Mesenchymal stem cell (in vitro differentiated cells and primary cell): ENCODE data around the gene PRICKLE1.

Experiments used
- DNase-seq: peaks from one replicate; pipeline ENCODE4 v3.0.0-alpha.2; 2013
- H2AFZ ChIP-seq: one replicate; pipeline ENCODE4 v1.6.1; 2013; ENCODE audit warnings: low read depth, mild to moderate bottlenecking, control low read depth, inconsistent platforms, low read length, moderate library complexity
- H2AK5ac ChIP-seq: 2 replicates; pipeline ENCODE4 v1.6.1; 2013; ENCODE audit warnings: low read length, moderate library complexity, mild to moderate bottlenecking, inconsistent platforms; ENCODE audit not compliant: severe bottlenecking
- H2BK120ac ChIP-seq: one replicate; pipeline ENCODE4 v1.6.1; 2013; ENCODE audit warnings: low read depth, mild to moderate bottlenecking, inconsistent platforms, low read length, moderate library complexity
- H2BK12ac ChIP-seq, 2 experiments: one replicate each; pipeline ENCODE4 v1.6.1; 2013; ENCODE audit warnings: inconsistent platforms in 2 of 2, low read length in 2 of 2, mild to moderate bottlenecking in 2 of 2, moderate library complexity in 2 of 2, control low read depth in 1 of 2
- H2BK15ac ChIP-seq: one replicate; pipeline ENCODE4 v1.6.1; 2013; ENCODE audit warnings: mild to moderate bottlenecking, low read depth, inconsistent platforms; ENCODE audit not compliant: poor library complexity, severe bottlenecking
- H2BK5ac ChIP-seq: 2 replicates; pipeline ENCODE4 v1.6.1; 2013; ENCODE audit warnings: low read depth, mild to moderate bottlenecking, low read length, control low read depth, inconsistent platforms; ENCODE audit not compliant: poor library complexity, severe bottlenecking
- H3K14ac ChIP-seq, 2 experiments: one replicate each; pipeline ENCODE4 v1.6.1; 2013; ENCODE audit warnings: inconsistent platforms in 2 of 2, low read length in 2 of 2, control low read depth in 1 of 2, mild to moderate bottlenecking in 1 of 2, moderate library complexity in 1 of 2
- H3K18ac ChIP-seq, 2 experiments: one replicate each; pipeline ENCODE4 v1.6.1; 2013; ENCODE audit warnings: inconsistent platforms in 2 of 2, low read length in 2 of 2, control low read depth in 1 of 2, low read depth in 1 of 2, mild to moderate bottlenecking in 1 of 2
- H3K23ac ChIP-seq, 2 experiments: one replicate each; pipeline ENCODE4 v1.6.1; 2013; ENCODE audit warnings: inconsistent platforms in 2 of 2, low read length in 2 of 2, mild to moderate bottlenecking in 2 of 2, moderate library complexity in 2 of 2, control low read depth in 1 of 2
- H3K27ac ChIP-seq: 2 replicates; pipeline ENCODE4 v1.5.1; 2013; ENCODE audit warnings: mild to moderate bottlenecking, moderate library complexity, low read length, control low read depth, inconsistent platforms; ENCODE audit not compliant: poor library complexity, severe bottlenecking
- H3K27me3 ChIP-seq, 2 experiments: 2 replicates each; pipeline versions ENCODE4 v1.6.1 to v1.7.0; 2013; ENCODE audit warnings: low read length in 2 of 2, mild to moderate bottlenecking in 2 of 2, moderate library complexity in 2 of 2, control low read depth in 1 of 2, inconsistent platforms in 1 of 2; ENCODE audit not compliant: control insufficient read depth in 1 of 2, insufficient read depth in 1 of 2
- H3K36me3 ChIP-seq, 2 experiments: 2 replicates each; pipeline versions ENCODE4 v1.6.1 to v1.7.0; 2013; ENCODE audit warnings: low read length in 2 of 2, control low read depth in 1 of 2, inconsistent platforms in 1 of 2, low read depth in 1 of 2, mild to moderate bottlenecking in 1 of 2; ENCODE audit not compliant: insufficient read depth in 2 of 2, control insufficient read depth in 1 of 2
- H3K4ac ChIP-seq, 2 experiments: one replicate each; pipeline ENCODE4 v1.6.1; 2013; ENCODE audit warnings: inconsistent platforms in 2 of 2, low read length in 2 of 2, mild to moderate bottlenecking in 2 of 2, moderate library complexity in 2 of 2, control low read depth in 1 of 2, low read depth in 1 of 2
- H3K4me1 ChIP-seq: 2 replicates; pipeline ENCODE4 v1.6.1; 2013; ENCODE audit warnings: low read depth, low read length, control low read depth; ENCODE audit not compliant: control insufficient read depth, insufficient read depth
- H3K4me2 ChIP-seq: 2 replicates; pipeline ENCODE4 v1.6.1; 2013; ENCODE audit warnings: low read length, mild to moderate bottlenecking, inconsistent platforms; ENCODE audit not compliant: poor library complexity, severe bottlenecking
- H3K4me3 ChIP-seq, 2 experiments: 2 replicates each; pipeline versions ENCODE4 v1.5.1 to v1.7.0; 2013; ENCODE audit warnings: low read length in 2 of 2, mild to moderate bottlenecking in 2 of 2, control low read depth in 1 of 2, low read depth in 1 of 2; ENCODE audit not compliant: insufficient read depth in 1 of 2
- H3K79me1 ChIP-seq: replicated peaks from 2 replicates; pipeline ENCODE4 v1.6.1; 2013; ENCODE audit warnings: mild to moderate bottlenecking, control low read depth, low read length, inconsistent platforms; ENCODE audit not compliant: poor library complexity, severe bottlenecking
- H3K9ac ChIP-seq: 2 replicates; pipeline ENCODE4 v1.7.0; 2013; ENCODE audit warnings: mild to moderate bottlenecking, low read length, moderate library complexity
- H3K9me3 ChIP-seq: 2 replicates; pipeline ENCODE4 v1.7.0; 2013; ENCODE audit warnings: mild to moderate bottlenecking, low read length; ENCODE audit not compliant: control insufficient read depth
- H4K8ac ChIP-seq: one replicate; pipeline ENCODE4 v1.6.1; 2013; ENCODE audit warnings: inconsistent platforms, mild to moderate bottlenecking, low read length, moderate library complexity
- H4K91ac ChIP-seq: one replicate; pipeline ENCODE4 v1.6.1; 2013; ENCODE audit warnings: mild to moderate bottlenecking, low read length, inconsistent platforms
- WGBS: methylation state at CpG from one replicate; pipeline ENCODE4 v1.1.7; 2013; ENCODE audit warnings: mixed read lengths; 5-methylcytosine and 5-hydroxymethylcytosine counted together

Gene PRICKLE1

DNA sequence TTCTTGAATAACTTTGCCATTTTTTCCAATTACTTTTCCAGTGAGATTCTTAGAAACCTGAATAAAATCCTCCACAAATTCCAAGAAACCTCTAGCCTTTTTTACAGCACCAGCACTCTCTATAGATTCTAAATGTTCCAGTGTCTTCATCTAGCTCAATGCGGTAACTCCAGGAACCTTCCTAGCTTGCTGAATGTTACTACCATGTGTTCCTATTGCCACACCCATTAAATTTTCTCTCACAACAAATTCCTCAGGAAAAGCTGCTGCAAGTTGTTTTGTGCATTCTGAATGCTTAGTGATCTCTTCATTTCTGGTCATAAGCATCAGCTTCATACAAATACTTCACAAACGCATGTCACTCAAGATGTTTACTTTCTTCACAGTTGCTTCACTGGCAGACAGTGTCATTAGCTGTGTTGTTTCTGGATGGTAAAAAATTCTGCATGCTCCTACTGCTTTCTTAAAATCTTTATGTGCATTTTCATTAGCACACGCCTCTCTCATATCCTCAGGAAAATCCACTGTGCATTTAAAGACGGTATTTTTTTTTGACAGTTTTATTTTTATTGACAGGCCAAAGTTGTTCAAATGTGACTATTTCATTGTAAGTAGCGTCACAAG is 156.9 kb downstream of the PRICKLE1 start:
- Histone ChIP-seq H3K14ac (no peak overlapping the region), H3K36me3 (peaks cover 4 to 25% of the 10 kb centered on the region in 2 experiments), H3K9ac (no peak overlapping the region), H2BK12ac (no peak overlapping the region), H3K27ac (no peak overlapping the region), H2BK15ac (no peak overlapping the region), H4K8ac (no peak overlapping the region), H3K9me3 (no peaks in the 10 kb centered on the region), H3K4me2 (no peak overlapping the region), H2BK120ac (no peak overlapping the region), H3K18ac (no peak overlapping the region), H2AFZ (no peak overlapping the region), H3K4me1 (peaks cover 2% of the 10 kb centered on the region), H3K27me3 (no peaks in the 10 kb centered on the region), H3K4me3 (no peak overlapping the region), H2AK5ac (no peak overlapping the region), H4K91ac (no peak overlapping the region), H3K79me1 (peaks cover 22% of the 10 kb centered on the region), H3K23ac (no peak overlapping the region), H2BK5ac (no peak overlapping the region), H3K4ac (no peak overlapping the region)
- DNase-seq, result no peak
- WGBS, result 100% methylated on average over 2 of the region's 5 CpGs

DNA sequence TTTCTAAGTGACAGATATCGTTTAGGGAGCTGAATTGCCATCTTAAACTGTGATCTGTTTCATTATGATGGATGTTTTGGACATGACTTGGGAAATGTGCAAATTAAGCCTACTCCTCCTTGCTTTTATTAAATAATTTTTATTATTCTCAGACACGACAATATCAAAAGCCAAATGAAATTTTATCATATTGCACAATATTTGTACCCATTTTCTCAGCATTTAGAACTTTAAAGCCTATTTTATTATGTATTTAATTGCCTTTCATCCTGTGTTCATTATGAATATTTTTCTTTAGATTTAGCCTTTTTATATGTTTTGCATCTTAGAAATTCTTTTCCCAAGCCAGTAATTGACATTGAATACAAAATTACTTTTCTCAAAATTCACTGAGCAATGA is 160.7 kb downstream of the PRICKLE1 start:
- Histone ChIP-seq H3K27me3 (no peaks in the 10 kb centered on the region), H3K79me1 (peaks cover 15% of the 10 kb centered on the region), H3K23ac (no peak overlapping the region), H3K36me3 (peaks cover 4 to 25% of the 10 kb centered on the region in 2 experiments), H3K4ac (no peak overlapping the region), H3K14ac (no peak overlapping the region), H2BK5ac (no peak overlapping the region), H2BK12ac (no peak overlapping the region), H3K9ac (no peak overlapping the region), H2AK5ac (no peak overlapping the region), H4K8ac (no peak overlapping the region), H3K27ac (no peak overlapping the region), H2AFZ (no peak overlapping the region), H3K4me2 (no peak overlapping the region), H3K9me3 (no peaks in the 10 kb centered on the region), H4K91ac (no peak overlapping the region), H2BK15ac (no peak overlapping the region), H3K4me3 (no peak overlapping the region), H3K4me1 (peaks cover 2% of the 10 kb centered on the region), H2BK120ac (no peak overlapping the region), H3K18ac (no peak overlapping the region)
- no peak for DNase-seq
- WGBS, result 80% methylated on average over 1 of the region's 2 CpGs

- H3K27ac ChIP-seq, result peak overlapping the region; percentile 79
- H2BK5ac ChIP-seq, result no peak overlapping the region
- no peak overlapping the region for H3K4ac ChIP-seq
- no peak overlapping the region for H3K4me3 ChIP-seq
- H2AFZ ChIP-seq, result no peak overlapping the region
- H2AK5ac ChIP-seq, result no peak overlapping the region
- H3K4me1 ChIP-seq, result no peaks in the 10 kb centered on the region
- no peaks in the 10 kb centered on the region for H3K27me3 ChIP-seq
- no peak overlapping the region for H2BK120ac ChIP-seq
- H2BK15ac ChIP-seq, result no peak overlapping the region
- H3K4me2 ChIP-seq, result no peak overlapping the region
- WGBS, result 14% methylated on average over 5 of the region's 6 CpGs
- no peak overlapping the region for H4K91ac ChIP-seq
- no peak overlapping the region for H3K14ac ChIP-seq
- H3K9me3 ChIP-seq, result no peaks in the 10 kb centered on the region
- H3K18ac ChIP-seq, result no peak overlapping the region
- no peak overlapping the region for H4K8ac ChIP-seq
- peaks cover 14% of the 10 kb centered on the region for H3K79me1 ChIP-seq
- peak; percentile 70 for DNase-seq
- H2BK12ac ChIP-seq, result no peak overlapping the region
- no peak overlapping the region for H3K9ac ChIP-seq
- H3K36me3 ChIP-seq, result peaks cover under 1 to 14% of the 10 kb centered on the region in 2 experiments
- no peak overlapping the region for H3K23ac ChIP-seq
Measured at GRCh38 chr12:42426746-42427145, 162.8 kb downstream of the PRICKLE1 start.

DNA sequence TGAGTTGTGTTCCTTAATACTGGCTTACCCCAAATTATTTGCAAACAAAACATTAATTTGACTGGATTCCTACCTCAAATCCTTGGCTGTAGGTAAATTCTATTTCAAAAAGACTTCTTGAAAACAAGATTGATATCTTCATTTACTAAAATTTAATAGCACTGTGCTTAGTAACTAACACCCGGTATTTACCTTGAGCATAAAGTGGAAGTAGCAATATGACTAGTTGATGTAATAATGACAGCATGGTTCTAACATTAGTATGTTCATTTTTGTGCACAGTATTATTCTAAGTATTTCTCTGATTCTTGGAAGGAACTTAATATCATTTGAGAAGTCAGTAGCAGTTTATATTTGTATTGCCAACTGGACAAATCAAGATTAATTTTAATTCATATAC is 166.8 kb downstream of the PRICKLE1 start:
- Histone ChIP-seq H3K18ac (no peak overlapping the region), H3K4me3 (no peak overlapping the region)

More for the DNA sequence above, 166.8 kb downstream of the PRICKLE1 start:
- no peak overlapping the region for H4K8ac ChIP-seq
- H2BK120ac ChIP-seq, result no peak overlapping the region
- no peak overlapping the region for H2AFZ ChIP-seq
- no peaks in the 10 kb centered on the region for H3K9me3 ChIP-seq
- no peak overlapping the region for H2BK5ac ChIP-seq
- no peak overlapping the region for H3K14ac ChIP-seq
- H2BK12ac ChIP-seq, result no peak overlapping the region
- H3K79me1 ChIP-seq, result peaks cover 8% of the 10 kb centered on the region
- H3K4ac ChIP-seq, result no peak overlapping the region
- no peaks in the 10 kb centered on the region for H3K4me1 ChIP-seq
- no peak for DNase-seq
- H3K23ac ChIP-seq, result no peak overlapping the region
- no peak overlapping the region for H2AK5ac ChIP-seq
- no peaks in the 10 kb centered on the region for H3K27me3 ChIP-seq
- peak overlapping the region; percentile 56 for H3K9ac ChIP-seq
- no peak overlapping the region for H2BK15ac ChIP-seq
- H4K91ac ChIP-seq, result no peak overlapping the region
- no CpG with 5 or more reads among the region's 1 CpG for WGBS
- no peak overlapping the region for H3K27ac ChIP-seq
- H3K36me3 ChIP-seq, result peaks cover 0 to 3% of the 10 kb centered on the region in 2 experiments
- H3K4me2 ChIP-seq, result no peak overlapping the region
